Spleen (tissue), 11 donors: Measurements from ENCODE around the gene LCLAT1. TPM values are rescaled to one million over a fixed set of nuclear protein-coding genes. Genes with fewer than 3 reads are reported as not detected.
A peak's percentile ranks its signal among the peaks of the same experiment; 100 is the strongest.

Source experiments
- DNase-seq: peaks from one replicate; pipeline ENCODE4 v3.0.0-alpha.2; 2020
- H3K27ac ChIP-seq, 8 donors: fragments of 200-600 bp; sonication (generic) in 7 of 8; 1 replicate in 4 of 8; 2 replicates in 4 of 8; pipeline versions ENCODE4 v1.5.0 to v1.8.0; 2016 to 2021; ENCODE audit warnings: inconsistent platforms in 4 of 8, mild to moderate bottlenecking in 4 of 8, moderate library complexity in 1 of 8
- H3K27me3 ChIP-seq, 7 donors: fragments of 200-600 bp; sonication (generic) in 6 of 7; replicated peaks in 1 of 7; 1 replicate in 4 of 7; 2 replicates in 3 of 7; pipeline versions ENCODE4 v1.5.0 to v1.8.0; 2016 to 2021; ENCODE audit warnings: inconsistent platforms in 3 of 7, mild to moderate bottlenecking in 1 of 7
- H3K36me3 ChIP-seq, 6 donors: fragments of 200-600 bp; sonication (generic) in 5 of 6; 1 replicate in 4 of 6; 2 replicates in 2 of 6; pipeline versions ENCODE4 v1.5.0 to v1.8.0; 2016 to 2021; ENCODE audit warnings: inconsistent platforms in 2 of 6
- H3K4me1 ChIP-seq, 6 donors: fragments of 200-600 bp; sonication (generic) in 5 of 6; 1 replicate in 3 of 6; 2 replicates in 3 of 6; pipeline versions ENCODE4 v1.5.0 to v1.8.0; 2016 to 2021; ENCODE audit warnings: inconsistent platforms in 3 of 6
- H3K4me3 ChIP-seq, 8 donors: fragments of 200-600 bp; sonication (generic) in 7 of 8; 1 replicate in 4 of 8; 2 replicates in 4 of 8; pipeline versions ENCODE4 v1.5.0 to v1.8.0; 2016 to 2021; ENCODE audit warnings: inconsistent platforms in 4 of 8, mild to moderate bottlenecking in 4 of 8, moderate library complexity in 2 of 8
- H3K9me3 ChIP-seq, 8 donors: fragments of 200-600 bp; sonication (generic) in 7 of 8; 1 replicate in 4 of 8; 2 replicates in 4 of 8; pipeline versions ENCODE4 v1.5.0 to v1.8.0; 2016 to 2021; ENCODE audit warnings: inconsistent platforms in 4 of 8
- POLR2A ChIP-seq, 3 donors: fragments of 450-650 bp; IDR thresholded peaks; one replicate each; pipeline ENCODE4 v1.5.1; 2017; ENCODE audit warnings: antibody characterized with exemption in 3 of 3, mild to moderate bottlenecking in 1 of 3
- POLR2AphosphoS5 ChIP-seq, 3 donors: sonication (generic); formaldehyde crosslinking; IDR thresholded peaks; one replicate each; pipeline ENCODE4 v1.5.1; 2017; ENCODE audit warnings: antibody characterized with exemption in 3 of 3
- WGBS, 5 donors: extraction: QIAGEN DNeasy Blood & Tissue Kit in 3 of 5; methylation state at CpG; one replicate each; pipeline versions ENCODE4 v1.1.5 to v1.1.7; 2013 to 2018; 5-methylcytosine and 5-hydroxymethylcytosine counted together
- intact Hi-C: fragments of 100-400 bp; cut with DNase I; formaldehyde crosslinking; loops from one replicate; pipeline ENCODE4 v1.15.0; 2023; ENCODE audit warnings: low total_unique reads
- polyA plus RNA-seq, 3 donors: library from polyadenylated mRNA; stranded (reverse); fragments of 200-250 nt; gene quantifications; one replicate each; pipeline ENCODE4 v1.2.1, GENCODE V29; 2013
- total RNA-seq, 7 donors: library from RNA; depleted of rRNA in 3 of 7; stranded (reverse); fragments of >200 nt in 3 of 7; fragmentation: NEBNext Ultra II Directional in 4 of 7; extraction: Animal tissue kit (Norgen Biotek cat#: 25700) in 4 of 7; gene quantifications; one replicate each; pipeline versions ENCODE4 v1.1.0 to v1.2.1, GENCODE V29; 2016 to 2021
- TF ChIP-seq, protein P1 (sequence below), 11 experiments: fragments of 200-600 bp in 7 of 11; fragments of 450-650 bp in 4 of 11; sonication (generic) in 4 of 11; IDR thresholded peaks in 8 of 11; conservative IDR thresholded peaks in 3 of 11; 1 replicate in 7 of 11; 2 replicates in 4 of 11; pipeline versions ENCODE4 v1.4.0 to v1.8.0; 2016 to 2021; ENCODE audit warnings: antibody characterized with exemption in 11 of 11, inconsistent platforms in 4 of 11, mild to moderate bottlenecking in 1 of 11
- donor health status: healthy with polysubstance abuse.
- donor health status: DM: no; HTN: no; CAD: no; lungs with moderate emphysema.
- donor health status: DM: no; HTN: no; CAD: no.
- donor health status: Bipolar disorder and iron deficiency.
- donor health status: healthy.
- donor health status: DM: no; HTN: no; CAD: no.
- donor health status: DM: yes; HTN: yes; CAD: no.

The LCLAT1 gene
- total and polyA plus RNA-seq, 10 donors: 1.9 to 23.3 (median 13.8) TPM

DNA sequence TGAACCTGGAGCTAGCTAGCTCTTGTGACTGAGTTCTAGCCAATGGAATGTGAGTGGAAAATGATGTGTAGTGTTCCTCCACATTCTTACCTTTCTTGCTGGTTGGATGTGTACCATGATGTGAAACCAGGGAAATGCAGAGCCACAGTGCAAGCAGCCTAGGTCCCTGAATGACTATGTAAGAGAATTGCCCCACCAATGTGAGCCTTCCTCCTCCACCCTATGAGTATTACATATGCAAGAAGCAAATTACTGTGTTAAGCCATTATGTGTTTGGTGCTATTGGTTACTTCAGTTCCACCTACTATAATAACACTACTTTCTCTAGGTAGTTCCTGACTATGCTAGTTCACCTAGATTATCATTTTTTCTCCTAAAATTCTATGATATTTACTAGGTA, 39.6 kb downstream of the LCLAT1 start:
- H3K27ac ChIP-seq: no peak overlapping the region
- intact Hi-C loops: no loop called here

GRCh38 chr2:30487603-30488002, 40.6 kb downstream of the LCLAT1 start:
- peak overlapping the region in 1 of 8 donors; percentile 53 for H3K27ac ChIP-seq
- no peaks in the 10 kb centered on the region for H3K9me3 ChIP-seq
- TF ChIP-seq POLR2AphosphoS5 (IDR thresholded peaks at IDR 0.05) (no peak), POLR2A (IDR thresholded peaks at IDR 0.05) (no peak)
- TF ChIP-seq, protein P1, sequence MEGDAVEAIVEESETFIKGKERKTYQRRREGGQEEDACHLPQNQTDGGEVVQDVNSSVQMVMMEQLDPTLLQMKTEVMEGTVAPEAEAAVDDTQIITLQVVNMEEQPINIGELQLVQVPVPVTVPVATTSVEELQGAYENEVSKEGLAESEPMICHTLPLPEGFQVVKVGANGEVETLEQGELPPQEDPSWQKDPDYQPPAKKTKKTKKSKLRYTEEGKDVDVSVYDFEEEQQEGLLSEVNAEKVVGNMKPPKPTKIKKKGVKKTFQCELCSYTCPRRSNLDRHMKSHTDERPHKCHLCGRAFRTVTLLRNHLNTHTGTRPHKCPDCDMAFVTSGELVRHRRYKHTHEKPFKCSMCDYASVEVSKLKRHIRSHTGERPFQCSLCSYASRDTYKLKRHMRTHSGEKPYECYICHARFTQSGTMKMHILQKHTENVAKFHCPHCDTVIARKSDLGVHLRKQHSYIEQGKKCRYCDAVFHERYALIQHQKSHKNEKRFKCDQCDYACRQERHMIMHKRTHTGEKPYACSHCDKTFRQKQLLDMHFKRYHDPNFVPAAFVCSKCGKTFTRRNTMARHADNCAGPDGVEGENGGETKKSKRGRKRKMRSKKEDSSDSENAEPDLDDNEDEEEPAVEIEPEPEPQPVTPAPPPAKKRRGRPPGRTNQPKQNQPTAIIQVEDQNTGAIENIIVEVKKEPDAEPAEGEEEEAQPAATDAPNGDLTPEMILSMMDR (IDR thresholded peaks at IDR 0.05 in 8 of 11, conservative IDR thresholded peaks at IDR 0.05 in 3 of 11): no peak
- H3K4me3 ChIP-seq: no peak overlapping the region
- intact Hi-C loops: no loop called here
- H3K4me1 ChIP-seq: peaks cover 0 to 35% (median 10%) of the 10 kb centered on the region in 6 donors
- H3K27me3 ChIP-seq: no peaks in the 10 kb centered on the region
- no peak for DNase-seq
- H3K36me3 ChIP-seq: no peaks in the 10 kb centered on the region

More for the DNA sequence above, 39.6 kb downstream of the LCLAT1 start:
- Histone ChIP-seq H3K4me1 (peaks cover 0 to 35% (median 13%) of the 10 kb centered on the region in 6 donors), H3K36me3 (no peaks in the 10 kb centered on the region), H3K27me3 (no peaks in the 10 kb centered on the region), H3K4me3 (no peak overlapping the region), H3K9me3 (no peaks in the 10 kb centered on the region)
- TF ChIP-seq POLR2A (IDR thresholded peaks at IDR 0.05): no peak
- TF ChIP-seq POLR2AphosphoS5 (IDR thresholded peaks at IDR 0.05): no peak
- TF ChIP-seq, protein P1 (IDR thresholded peaks at IDR 0.05 in 8 of 11, conservative IDR thresholded peaks at IDR 0.05 in 3 of 11): no peak
- no peak for DNase-seq

- 68 to 92% (median 77%) methylated on average over 1 of the region's 1 CpG for WGBS, 5 donors
- intact Hi-C loops: no loop called here
- H3K4me3 ChIP-seq: no peak overlapping the region
- H3K4me1 ChIP-seq: peaks cover 0 to 37% (median 11%) of the 10 kb centered on the region in 6 donors
- peak overlapping the region in 4 of 8 donors; percentile 6 to 53 (median 23) for H3K27ac ChIP-seq
- no peaks in the 10 kb centered on the region for H3K9me3 ChIP-seq
- no peaks in the 10 kb centered on the region for H3K36me3 ChIP-seq
- no peak for DNase-seq
- no peaks in the 10 kb centered on the region for H3K27me3 ChIP-seq
- TF ChIP-seq, protein P1 (IDR thresholded peaks at IDR 0.05 in 8 of 11, conservative IDR thresholded peaks at IDR 0.05 in 3 of 11): no peak
- TF ChIP-seq POLR2A (IDR thresholded peaks at IDR 0.05): no peak
- no peak for TF ChIP-seq POLR2AphosphoS5 (IDR thresholded peaks at IDR 0.05)
Measured at GRCh38 chr2:30488012-30488659, 41.1 kb downstream of the LCLAT1 start.

DNA sequence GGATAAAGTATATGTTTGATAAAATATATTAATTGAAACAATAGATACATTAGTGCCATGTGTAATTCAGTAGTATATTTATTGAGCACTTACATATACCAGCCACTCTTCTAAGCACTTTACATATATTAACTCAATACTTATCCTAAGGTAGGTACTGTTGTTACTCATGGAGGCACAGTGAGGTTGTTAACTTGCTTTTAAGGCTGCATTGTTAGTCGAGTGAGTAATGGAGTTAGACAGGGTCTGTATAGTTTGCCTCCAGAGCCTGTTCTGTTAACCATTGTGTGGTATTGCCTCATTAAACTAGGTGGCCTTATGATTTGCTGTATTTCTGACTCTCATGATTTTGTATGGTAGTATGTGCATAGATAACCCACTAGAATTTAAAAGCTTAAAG, 44.2 kb downstream of the LCLAT1 start:
- H3K36me3 ChIP-seq: no peaks in the 10 kb centered on the region
- intact Hi-C loops: no loop called here
- H3K27ac ChIP-seq: no peak overlapping the region
- peaks cover 0 to 52% (median 13%) of the 10 kb centered on the region in 6 donors for H3K4me1 ChIP-seq
- TF ChIP-seq, protein P1 (IDR thresholded peaks at IDR 0.05 in 8 of 11, conservative IDR thresholded peaks at IDR 0.05 in 3 of 11): no peak
- TF ChIP-seq POLR2A (IDR thresholded peaks at IDR 0.05) (no peak), POLR2AphosphoS5 (IDR thresholded peaks at IDR 0.05) (no peak)
- H3K4me3 ChIP-seq: no peak overlapping the region
- no peaks in the 10 kb centered on the region for H3K27me3 ChIP-seq
- peaks cover 0 to 9% (median 4%) of the 10 kb centered on the region in 8 donors for H3K9me3 ChIP-seq
- WGBS, 5 donors: 87 to 100% (median 90%) methylated on average over 1 of the region's 1 CpG
- DNase-seq: no peak
